H1 (cell line): Measurements from ENCODE around the gene MXD1. TPM values are rescaled to one million over a fixed set of nuclear protein-coding genes. Genes with fewer than 3 reads are reported as not detected.

Experiments used
- CTCF ChIA-PET: fragments of 300-600 bp; sonication (Branson Sonifier 250); formaldehyde crosslinking; loops from one replicate; lab custom pipeline; 2021; ENCODE audit not compliant: partially characterized antibody; lab: Charles Lee
- POLR2A ChIA-PET: fragments of 300-600 bp; sonication (Branson Sonifier 250); formaldehyde crosslinking; loops from one replicate; lab custom pipeline; 2021; ENCODE audit warnings: inconsistent platforms; ENCODE audit not compliant: partially characterized antibody; lab: Charles Lee
- DNase-seq, 2 experiments: peaks; one replicate each; pipeline versions ENCODE4 v3.0.0 to v3.0.0-alpha.2; 2010 to 2022; ENCODE audit warnings: low spot score in 2 of 2, low read depth in 1 of 2, mixed read lengths in 1 of 2
- FAIRE-seq: peaks from 2 replicates; lab custom pipeline; 2011; peaks lifted over from hg19 to GRCh38; lab: Jason Lieb, UNC
- H2AFZ ChIP-seq: 2 replicates; pipeline ENCODE4 v1.8.1; 2012; ENCODE audit warnings: low read length, inconsistent platforms
- H2AK5ac ChIP-seq: 2 replicates; pipeline ENCODE4 v1.6.1; 2013; ENCODE audit warnings: low read depth, low read length
- H2BK120ac ChIP-seq: replicated peaks from 2 replicates; pipeline ENCODE3; 2013; ENCODE audit warnings: low read depth, low read length, inconsistent platforms
- H2BK12ac ChIP-seq: 2 replicates; pipeline ENCODE4 v1.6.1; 2013; ENCODE audit warnings: low read depth, low read length
- H2BK15ac ChIP-seq: 2 replicates; pipeline ENCODE4 v1.6.1; 2013; ENCODE audit warnings: low read length
- H2BK20ac ChIP-seq: 2 replicates; pipeline ENCODE4 v1.6.1; 2013; ENCODE audit warnings: low read length
- H2BK5ac ChIP-seq: 2 replicates; pipeline ENCODE4 v1.6.1; 2013; ENCODE audit warnings: low read depth, low read length
- H3K14ac ChIP-seq: 2 replicates; pipeline ENCODE4 v1.6.1; 2013; ENCODE audit warnings: inconsistent platforms; ENCODE audit not compliant: insufficient read length
- H3K18ac ChIP-seq: 2 replicates; pipeline ENCODE4 v1.6.1; 2013; ENCODE audit warnings: low read length; ENCODE audit errors: extremely low read depth
- H3K23ac ChIP-seq: 2 replicates; pipeline ENCODE4 v1.6.1; 2013; ENCODE audit warnings: inconsistent platforms; ENCODE audit not compliant: insufficient read length
- H3K23me2 ChIP-seq: 2 replicates; pipeline ENCODE4 v1.6.1; 2013; ENCODE audit warnings: low read depth, low read length
- H3K27ac ChIP-seq: 2 replicates; pipeline ENCODE4 v1.6.1; 2011; ENCODE audit warnings: low read depth, low read length, inconsistent platforms
- H3K27me3 ChIP-seq, 4 experiments: replicated peaks in 1 of 4; 1 replicate in 1 of 4; 2 replicates in 3 of 4; pipeline versions ENCODE4 v1.6.1 to v1.8.1; 2011 to 2013; ENCODE audit warnings: low read length in 3 of 4, mild to moderate bottlenecking in 3 of 4, inconsistent platforms in 2 of 4, mixed read lengths in 2 of 4, moderate library complexity in 1 of 4; ENCODE audit not compliant: control insufficient read depth in 3 of 4, insufficient read depth in 3 of 4; ENCODE audit errors: extremely low read depth in 1 of 4
- H3K36me3 ChIP-seq, 4 experiments: 2 replicates each; pipeline versions ENCODE4 v1.6.1 to v1.8.1; 2011 to 2013; ENCODE audit warnings: mild to moderate bottlenecking in 4 of 4, low read length in 3 of 4, moderate library complexity in 2 of 4, control low read depth in 1 of 4, inconsistent platforms in 1 of 4; ENCODE audit not compliant: insufficient read depth in 4 of 4, control insufficient read depth in 2 of 4
- H3K4ac ChIP-seq: replicated peaks from 2 replicates; pipeline ENCODE3; 2013; ENCODE audit warnings: low read length, low read depth, mixed read lengths, inconsistent platforms; ENCODE audit not compliant: insufficient read length
- H3K4me1 ChIP-seq, 4 experiments: replicated peaks in 1 of 4; 1 replicate in 1 of 4; 2 replicates in 3 of 4; pipeline versions ENCODE4 v1.6.1 to v1.8.1; 2011 to 2013; ENCODE audit warnings: low read length in 3 of 4, inconsistent platforms in 2 of 4, mixed read lengths in 1 of 4; ENCODE audit not compliant: insufficient read depth in 4 of 4, control insufficient read depth in 3 of 4
- H3K4me2 ChIP-seq, 2 experiments: 2 replicates each; pipeline versions ENCODE4 v1.6.1 to v1.8.1; 2011 to 2013; ENCODE audit warnings: low read depth in 2 of 2, low read length in 2 of 2, control low read depth in 1 of 2, inconsistent platforms in 1 of 2, mild to moderate bottlenecking in 1 of 2; ENCODE audit not compliant: insufficient read depth in 1 of 2
- H3K4me3 ChIP-seq, 4 experiments: fragments of 200-600, 300-600 bp in 1 of 4; sonication (generic), shearing (Covaris generic), sonication (Bioruptor Twin) in 1 of 4; 2 replicates each; pipeline versions ENCODE4 v1.5.1 to v1.8.1; 2011 to 2016; ENCODE audit warnings: low read length in 4 of 4, low read depth in 3 of 4, control low read depth in 2 of 4, inconsistent platforms in 2 of 4, mild to moderate bottlenecking in 2 of 4, mixed read lengths in 1 of 4, moderate library complexity in 1 of 4; ENCODE audit not compliant: insufficient read depth in 2 of 4; ENCODE audit errors: extremely low read depth in 1 of 4
- H3K56ac ChIP-seq: replicated peaks from 2 replicates; pipeline ENCODE3; 2013; ENCODE audit warnings: low read depth, mild to moderate bottlenecking, mixed read lengths, low read length, inconsistent platforms; ENCODE audit not compliant: insufficient read length
- H3K79me1 ChIP-seq: 2 replicates; pipeline ENCODE4 v1.6.1; 2013; ENCODE audit warnings: low read depth, low read length, control low read depth
- H3K79me2 ChIP-seq, 2 experiments: 2 replicates each; pipeline versions ENCODE4 v1.6.1 to v1.8.1; 2012 to 2013; ENCODE audit warnings: low read length in 2 of 2, mild to moderate bottlenecking in 2 of 2, inconsistent platforms in 1 of 2; ENCODE audit not compliant: insufficient read depth in 2 of 2, control insufficient read depth in 1 of 2
- H3K9ac ChIP-seq, 4 experiments: replicated peaks in 1 of 4; 1 replicate in 1 of 4; 2 replicates in 3 of 4; pipeline versions ENCODE4 v1.6.1 to v1.8.1; 2011 to 2013; ENCODE audit warnings: low read depth in 3 of 4, low read length in 3 of 4, control low read depth in 2 of 4, mild to moderate bottlenecking in 2 of 4, moderate library complexity in 2 of 4, inconsistent platforms in 1 of 4; ENCODE audit errors: extremely low read depth in 1 of 4
- H3K9me3 ChIP-seq, 2 experiments: 2 replicates each; pipeline versions ENCODE4 v1.6.1 to v1.8.1; 2012 to 2013; ENCODE audit warnings: mild to moderate bottlenecking in 2 of 2, moderate library complexity in 2 of 2, control low read depth in 1 of 2, inconsistent platforms in 1 of 2, low read depth in 1 of 2, low read length in 1 of 2, mixed read lengths in 1 of 2; ENCODE audit not compliant: insufficient read depth in 2 of 2
- H4K20me1 ChIP-seq, 2 experiments: replicated peaks in 1 of 2; 2 replicates each; pipeline versions ENCODE3 to v1.8.1; 2011 to 2013; ENCODE audit warnings: inconsistent platforms in 2 of 2, low read length in 2 of 2, mild to moderate bottlenecking in 1 of 2; ENCODE audit not compliant: insufficient read depth in 2 of 2, control insufficient read depth in 1 of 2
- H4K5ac ChIP-seq: 2 replicates; pipeline ENCODE4 v1.6.1; 2013; ENCODE audit warnings: low read length, low read depth, mixed read lengths, inconsistent platforms; ENCODE audit not compliant: insufficient read length
- H4K8ac ChIP-seq: 2 replicates; pipeline ENCODE4 v1.8.0; 2013; ENCODE audit warnings: mild to moderate bottlenecking, moderate library complexity, low read length, inconsistent platforms; ENCODE audit not compliant: insufficient read depth; ENCODE audit errors: extremely low read depth
- H4K91ac ChIP-seq: replicated peaks from 2 replicates; pipeline ENCODE3; 2013; ENCODE audit warnings: low read length, mixed read lengths, inconsistent platforms; ENCODE audit not compliant: insufficient read length
- CEBPB ChIP-seq: IDR thresholded peaks from 2 replicates; pipeline ENCODE4 v1.6.1; 2012; ENCODE audit warnings: low read depth, low read length
- CHD1 ChIP-seq: IDR thresholded peaks from 2 replicates; pipeline ENCODE4 v1.6.1; 2012; ENCODE audit warnings: low read depth, low read length, improper control_type of control experiment
- CHD2 ChIP-seq: IDR thresholded peaks from 2 replicates; pipeline ENCODE4 v1.6.1; 2012; ENCODE audit warnings: low read length, improper control_type of control experiment
- EGR1 ChIP-seq: IDR thresholded peaks from 2 replicates; pipeline ENCODE4 v1.6.1; 2011; ENCODE audit warnings: low read depth, low read length, borderline replicate concordance
- JUN ChIP-seq: IDR thresholded peaks from 2 replicates; pipeline ENCODE4 v1.6.1; 2011; ENCODE audit warnings: low read depth, mild to moderate bottlenecking, improper control_type of control experiment, low read length
- JUND ChIP-seq: IDR thresholded peaks from 2 replicates; pipeline ENCODE4 v1.6.1; 2011; ENCODE audit warnings: mild to moderate bottlenecking, improper control_type of control experiment, low read length
- KDM5A ChIP-seq: fragments of 200-600 bp; IDR thresholded peaks from 2 replicates; pipeline ENCODE4 v1.7.1; 2012; ENCODE audit warnings: mild to moderate bottlenecking, low read length, inconsistent platforms, mixed read lengths
- MAX ChIP-seq: IDR thresholded peaks from 2 replicates; pipeline ENCODE4 v1.6.1; 2012; ENCODE audit warnings: inconsistent platforms
- RBBP5 ChIP-seq: IDR thresholded peaks from 2 replicates; pipeline ENCODE4 v1.7.1; 2012; ENCODE audit warnings: low read depth, mild to moderate bottlenecking, inconsistent platforms, low read length, moderate library complexity, borderline replicate concordance
- SP1 ChIP-seq: IDR thresholded peaks from 2 replicates; pipeline ENCODE4 v1.6.1; 2011; ENCODE audit warnings: low read depth, low read length
- TAF1 ChIP-seq: IDR thresholded peaks from 2 replicates; pipeline ENCODE4 v1.6.1; 2011; ENCODE audit warnings: mild to moderate bottlenecking, low read depth, low read length
- TAF7 ChIP-seq: optimal IDR thresholded peaks from 2 replicates; pipeline ENCODE3; 2011; ENCODE audit warnings: low read depth, mild to moderate bottlenecking, inconsistent platforms, low read length, moderate library complexity, borderline replicate concordance
- WGBS, 2 experiments: shearing (Covaris generic) in 1 of 2; methylation state at CpG; one replicate each; pipeline versions ENCODE4 v1.1.6 to v1.1.7; 2013 to 2015; ENCODE audit warnings: low lambda C conversion rate in 2 of 2, mixed read lengths in 2 of 2, inconsistent platforms in 1 of 2, low coverage in 1 of 2, missing lambda C conversion rate in 1 of 2; ENCODE audit not compliant: insufficient replicate concordance in 2 of 2, insufficient coverage in 1 of 2, insufficient read length in 1 of 2; ENCODE audit errors: extremely low coverage in 1 of 2, missing lambda C conversion rate in 1 of 2; 5-methylcytosine and 5-hydroxymethylcytosine counted together
- polyA plus RNA-seq, 7 experiments: library from polyadenylated mRNA; depleted of rRNA in 3 of 7; stranded (reverse) in 5 of 7; unstranded in 2 of 7; fragments of >200 nt in 5 of 7; fragments of 200-250 nt in 2 of 7; gene quantifications; 1 replicate in 5 of 7; 2 replicates in 1 of 7; 4 replicates in 1 of 7; pipeline versions ENCODE4 v1.2.1 to v1.2.3, GENCODE V29; 2011 to 2013; ENCODE audit warnings: missing spikeins in 2 of 7, mixed read lengths in 2 of 7
- total RNA-seq: library from RNA; stranded (reverse); fragmentation: NEBNext Ultra II Directional; extraction: Animal tissue kit (Norgen Biotek cat#: 25700); gene quantifications from 2 replicates; pipeline ENCODE4 v1.2.1, GENCODE V29; 2021

The MXD1 gene
- total and polyA plus RNA-seq, 2 of the 8 experiments (the other 6 are each of a cell fraction or from before 2014, with no cell fraction given): 1.6 to 2.6 TPM

DNA sequence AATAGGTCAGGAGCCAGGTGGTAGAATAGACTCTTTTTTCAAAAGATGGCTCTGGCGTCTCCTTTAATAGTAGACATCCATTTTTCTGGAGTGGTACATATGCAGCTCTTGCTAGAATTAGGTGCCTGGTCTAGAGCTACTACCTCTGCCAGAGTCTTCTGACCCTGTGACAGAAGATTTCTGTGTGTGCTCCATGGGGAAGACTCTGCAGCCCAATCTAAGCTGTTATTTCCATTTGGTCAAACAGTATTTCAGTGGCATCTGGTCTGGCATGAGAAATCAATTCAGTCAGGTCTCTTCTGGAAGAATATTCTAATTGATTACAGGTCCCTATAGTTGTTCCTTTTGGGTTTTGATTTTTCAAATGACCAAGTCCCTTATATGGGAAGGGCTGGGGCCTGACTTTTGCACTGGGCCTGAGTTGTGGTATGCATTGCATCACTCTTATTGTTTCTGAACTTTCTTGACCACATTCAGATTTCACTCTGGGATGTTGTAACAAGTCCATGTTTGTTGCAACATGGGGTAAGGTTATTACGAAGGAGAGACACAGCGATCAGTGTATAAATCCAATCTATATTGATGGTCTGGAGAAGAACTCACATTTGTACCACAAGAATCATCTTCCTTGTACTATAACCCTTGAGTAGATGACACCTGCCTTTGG is 12.1 kb downstream of the MXD1 start:
- Histone ChIP-seq H4K20me1 (no peaks in the 10 kb centered on the region), H2AK5ac (no peak overlapping the region), H3K36me3 (peaks cover 0 to 1% (median 0%) of the 10 kb centered on the region in 4 experiments; a peak in 1 of 8 replicates), H3K56ac (no peak overlapping the region), H3K4ac (no peak overlapping the region), H3K23me2 (no peaks in the 10 kb centered on the region), H2BK15ac (no peak overlapping the region), H2BK20ac (no peak overlapping the region), H2BK5ac (no peak overlapping the region), H4K91ac (no peak overlapping the region), H3K18ac (no peak overlapping the region), H3K27ac (no peak overlapping the region), H4K8ac (no peak overlapping the region), H3K23ac (no peak overlapping the region), H2BK12ac (no peak overlapping the region), H2BK120ac (no peak overlapping the region), H3K9ac (no peak overlapping the region), H3K14ac (no peak overlapping the region), H3K27me3 (no peaks in the 10 kb centered on the region), H3K4me3 (no peak overlapping the region), H3K4me1 (no peaks in the 10 kb centered on the region), H3K9me3 (no peaks in the 10 kb centered on the region), H2AFZ (no peak overlapping the region), H3K79me2 (no peaks in the 10 kb centered on the region), H3K79me1 (no peaks in the 10 kb centered on the region), H4K5ac (no peak overlapping the region), H3K4me2 (no peak overlapping the region)
- TF ChIP-seq JUN: no peak
- no peak for TF ChIP-seq MAX
- no peak for TF ChIP-seq TAF1
- no peak for TF ChIP-seq TAF7
- TF ChIP-seq CHD2: no peak
- TF ChIP-seq SP1: no peak
- no peak for TF ChIP-seq CHD1
- TF ChIP-seq CEBPB: no peak
- TF ChIP-seq RBBP5: no peak
- TF ChIP-seq JUND: no peak
- no peak for TF ChIP-seq EGR1
- no peak for TF ChIP-seq KDM5A
- FAIRE-seq (no peak), DNase-seq (no peak)
- CTCF ChIA-PET: interaction anchor here (1.0 to 1.1 kb wide), 2 partner anchors 128 to 217 kb away, joined by 3 read pairs; no protein-coding TSS in a partner anchor
- POLR2A ChIA-PET: interaction anchor here (0.7 to 0.8 kb wide), 2 partner anchors 13 to 36 kb away, joined by 3 read pairs; partner anchors contain the start of gene MXD1
- 100% methylated on average over 3 of the region's 3 CpGs; no CpG with 5 or more reads in 1 of the 2 experiments for WGBS, 2 experiments
